Liver (tissue), 9 donors: ENCODE results near the gene NUP205. TPM values are rescaled to one million over a fixed set of nuclear protein-coding genes. Genes with fewer than 3 reads are reported as not detected.

ENCODE experiments used
- DNase-seq: peaks from one replicate; pipeline ENCODE4 v3.0.0-alpha.2; 2017; ENCODE audit warnings: low spot score
- H3K27ac ChIP-seq, 2 donors: one replicate each; pipeline ENCODE4 v1.7.0; 2013; ENCODE audit warnings: inconsistent platforms in 2 of 2, low read length in 2 of 2, control low read depth in 1 of 2, low read depth in 1 of 2, mild to moderate bottlenecking in 1 of 2
- H3K27me3 ChIP-seq, 4 donors: one replicate each; pipeline versions ENCODE4 v1.6.1 to v1.7.0; 2013; ENCODE audit warnings: low read length in 3 of 4, inconsistent platforms in 1 of 4, mild to moderate bottlenecking in 1 of 4, moderate library complexity in 1 of 4; ENCODE audit not compliant: control insufficient read depth in 4 of 4, insufficient read depth in 4 of 4
- H3K36me3 ChIP-seq, 4 donors: one replicate each; pipeline versions ENCODE4 v1.6.1 to v1.7.0; 2013; ENCODE audit warnings: low read length in 3 of 4, mild to moderate bottlenecking in 3 of 4, low read depth in 1 of 4, moderate library complexity in 1 of 4; ENCODE audit not compliant: control insufficient read depth in 4 of 4, insufficient read depth in 3 of 4
- H3K4me1 ChIP-seq, 4 donors: one replicate each; pipeline versions ENCODE4 v1.6.1 to v1.7.0; 2013; ENCODE audit warnings: low read length in 3 of 4, mild to moderate bottlenecking in 3 of 4, moderate library complexity in 1 of 4; ENCODE audit not compliant: control insufficient read depth in 4 of 4, insufficient read depth in 4 of 4
- H3K4me3 ChIP-seq, 3 donors: one replicate each; pipeline versions ENCODE4 v1.6.1 to v1.7.0; 2013; ENCODE audit warnings: low read length in 3 of 3, control low read depth in 1 of 3, low read depth in 1 of 3, mild to moderate bottlenecking in 1 of 3
- H3K9ac ChIP-seq, 2 donors: one replicate each; pipeline ENCODE4 v1.7.0; 2013; ENCODE audit warnings: low read length in 2 of 2, mild to moderate bottlenecking in 2 of 2, moderate library complexity in 2 of 2, control low read depth in 1 of 2, low read depth in 1 of 2
- H3K9me3 ChIP-seq, 4 donors: one replicate each; pipeline versions ENCODE4 v1.6.1 to v1.7.0; 2013; ENCODE audit warnings: low read length in 3 of 4; ENCODE audit not compliant: control insufficient read depth in 4 of 4
- CTCF ChIP-seq: fragments of 150-350 bp; IDR thresholded peaks from 2 replicates; pipeline ENCODE4 v1.5.1; 2017; ENCODE audit warnings: improper control_type of control experiment, low read depth, low read length; ENCODE audit not compliant: missing input control
- HNF4A ChIP-seq, 2 donors: conservative IDR thresholded peaks; 2 replicates each; pipeline ENCODE4 v1.6.1; 2016; ENCODE audit warnings: antibody characterized with exemption in 2 of 2, mild to moderate bottlenecking in 2 of 2
- HNF4G ChIP-seq: IDR thresholded peaks from 2 replicates; pipeline ENCODE4 v1.6.1; 2016; ENCODE audit warnings: antibody characterized with exemption
- MAX ChIP-seq: IDR thresholded peaks from 2 replicates; pipeline ENCODE4 v1.6.1; 2016; ENCODE audit warnings: antibody characterized with exemption
- RAD21 ChIP-seq, 2 donors: IDR thresholded peaks; 2 replicates each; pipeline ENCODE4 v1.6.1; 2016; ENCODE audit warnings: antibody characterized with exemption in 2 of 2, mild to moderate bottlenecking in 2 of 2
- REST ChIP-seq: IDR thresholded peaks from 2 replicates; pipeline ENCODE4 v1.6.1; 2016; ENCODE audit warnings: antibody characterized with exemption, mild to moderate bottlenecking
- RXRA ChIP-seq, 2 donors: IDR thresholded peaks; 2 replicates each; pipeline ENCODE4 v1.6.1; 2017 to 2018; ENCODE audit warnings: antibody characterized with exemption in 2 of 2, mild to moderate bottlenecking in 1 of 2
- SP1 ChIP-seq: IDR thresholded peaks from 2 replicates; pipeline ENCODE4 v1.6.1; 2018; ENCODE audit warnings: antibody characterized with exemption, mild to moderate bottlenecking
- TAF1 ChIP-seq: conservative IDR thresholded peaks from 2 replicates; pipeline ENCODE4 v1.6.1; 2016; ENCODE audit warnings: antibody characterized with exemption, mild to moderate bottlenecking
- YY1 ChIP-seq: IDR thresholded peaks from 2 replicates; pipeline ENCODE4 v1.6.1; 2016; ENCODE audit warnings: antibody characterized with exemption, mild to moderate bottlenecking
- WGBS: extraction: QIAGEN DNeasy Blood & Tissue Kit; methylation state at CpG from one replicate; pipeline ENCODE4 v1.1.7; 2013; 5-methylcytosine and 5-hydroxymethylcytosine counted together
- polyA plus RNA-seq, 2 donors: library from polyadenylated mRNA; stranded (reverse) in 1 of 2; unstranded in 1 of 2; fragments of 200-250 nt in 1 of 2; fragments of >200 nt in 1 of 2; fragmentation: Nextera tagmentation in 1 of 2; extraction: Ambion mirVana in 1 of 2; gene quantifications; one replicate each; pipeline versions ENCODE4 v1.2.1 to v1.2.3, GENCODE V29; 2013 to 2015
- total RNA-seq, 2 donors: library from RNA; depleted of rRNA; stranded (reverse); fragments of >200 nt; gene quantifications; one replicate each; pipeline ENCODE4 v1.2.3, GENCODE V29; 2014
- donor health status: healthy.
- donor health status: healthy.
- donor health status: healthy.
- donor health status: healthy.
- donor health status: healthy.

Gene NUP205
- total and polyA plus RNA-seq, 4 donors = 6.3 to 27.8 (median 12.0) TPM

GRCh38 chr7:135558337-135558767, 635 bp downstream of the NUP205 start:
- no peaks in the 10 kb centered on the region for H3K9me3 ChIP-seq
- H3K4me1 ChIP-seq = peaks cover 1 to 15% (median 9%) of the 10 kb centered on the region in 4 donors
- no peaks in the 10 kb centered on the region for H3K36me3 ChIP-seq
- H3K9ac ChIP-seq = peak overlapping the region; percentile 61 to 85
- peak; percentile 60 for DNase-seq
- no peaks in the 10 kb centered on the region for H3K27me3 ChIP-seq
- H3K27ac ChIP-seq = peak overlapping the region; percentile 92 to 93
- TF ChIP-seq CTCF (peak; percentile 46), MAX (no peak), HNF4A (conservative IDR thresholded peaks at IDR 0.05) (no peak), RAD21 (IDR thresholded peaks at IDR 0.05) (peak; percentile 73 to 76)
- peak overlapping the region; percentile 77 to 98 (median 90) for H3K4me3 ChIP-seq
- under 1% methylated on average over 16 of the region's 16 CpGs for WGBS

GRCh38 chr7:135558881-135559280, 1.2 kb downstream of the NUP205 start:
- H3K27ac ChIP-seq = peak overlapping the region in 1 of 2 donors; percentile 93
- H3K9me3 ChIP-seq = no peaks in the 10 kb centered on the region
- WGBS = 57% methylated on average over 5 of the region's 5 CpGs
- TF ChIP-seq YY1 = no peak
- peak overlapping the region; percentile 77 to 98 (median 90) for H3K4me3 ChIP-seq
- no peaks in the 10 kb centered on the region for H3K27me3 ChIP-seq
- peak overlapping the region in 1 of 2 donors; percentile 43 for H3K9ac ChIP-seq
- no peaks in the 10 kb centered on the region for H3K36me3 ChIP-seq
- H3K4me1 ChIP-seq = peaks cover 1 to 15% (median 9%) of the 10 kb centered on the region in 4 donors
- no peak for DNase-seq

GRCh38 chr7:135560631-135561030, 2.9 kb downstream of the NUP205 start:
- no peaks in the 10 kb centered on the region for H3K27me3 ChIP-seq
- H3K9me3 ChIP-seq = no peaks in the 10 kb centered on the region
- no peak overlapping the region for H3K9ac ChIP-seq
- H3K4me3 ChIP-seq = no peak overlapping the region
- H3K27ac ChIP-seq = no peak overlapping the region
- TF ChIP-seq HNF4G = no peak
- TF ChIP-seq SP1 = no peak
- TF ChIP-seq RXRA (IDR thresholded peaks at IDR 0.05) = no peak
- no peak for TF ChIP-seq RAD21 (IDR thresholded peaks at IDR 0.05)
- no peak for TF ChIP-seq TAF1
- TF ChIP-seq YY1 = no peak
- TF ChIP-seq REST = no peak
- H3K4me1 ChIP-seq = peaks cover 1 to 15% (median 9%) of the 10 kb centered on the region in 4 donors
- H3K36me3 ChIP-seq = no peaks in the 10 kb centered on the region
- WGBS = 67% methylated on average over 1 of the region's 1 CpG
- no peak for DNase-seq
